NK-92 (cell line): Measurements from ENCODE around the gene S100A3.
"Not testable (repeated sequence)": the region's sequence is repeated elsewhere in the genome, so short reads cannot be mapped to it uniquely, and the experiment has no call there.

Experiments used
- DNase-seq: peaks from one replicate; lab custom pipeline; 2025; ENCODE audit not compliant: unreplicated experiment; lab: John Stamatoyannopoulos, UW

The S100A3 gene

GRCh38 chr1:153548722-153549688 lies at the start of gene S100A3:
Gene S100A3 (minus strand): TSS chr1:153549258. CDS start chr1:153548485, 773 bp downstream.
- no peak for DNase-seq

- DNase-seq = no peak
These were observed 49.5 kb upstream of the S100A3 start for GRCh38 chr1:153598309-153599172.

GRCh38 chr1:153597206-153597605 lies 48.1 kb upstream of the S100A3 start:
- DNase-seq = no peak

GRCh38 chr1:153592748-153593147 lies 43.7 kb upstream of the S100A3 start:
- DNase-seq = no peak

GRCh38 chr1:153588482-153588881 lies 39.4 kb upstream of the S100A3 start:
- DNase-seq = no peak

GRCh38 chr1:153588033-153588432 lies 39.0 kb upstream of the S100A3 start:
- DNase-seq = not testable (repeated sequence)

GRCh38 chr1:153587314-153587713 lies 38.3 kb upstream of the S100A3 start:
- no peak for DNase-seq

- DNase-seq = no peak
These were observed 37.3 kb upstream of the S100A3 start for GRCh38 chr1:153586347-153586746.

- no peak for DNase-seq
These were observed 35.9 kb upstream of the S100A3 start for GRCh38 chr1:153585006-153585405.

GRCh38 chr1:153583976-153584375 lies 34.9 kb upstream of the S100A3 start:
- DNase-seq = no peak

- not testable (repeated sequence) for DNase-seq
These were observed 34.5 kb upstream of the S100A3 start for GRCh38 chr1:153583514-153583913.

GRCh38 chr1:153582836-153583235 lies 33.8 kb upstream of the S100A3 start:
- not testable (repeated sequence) for DNase-seq

- DNase-seq = no peak
These were observed 29.9 kb upstream of the S100A3 start for GRCh38 chr1:153578936-153579335.

- no peak for DNase-seq
These were observed 29.4 kb upstream of the S100A3 start for GRCh38 chr1:153578490-153578889.

GRCh38 chr1:153577624-153578051 lies 28.6 kb upstream of the S100A3 start:
- DNase-seq = no peak

GRCh38 chr1:153577138-153577537 lies 28.1 kb upstream of the S100A3 start:
- DNase-seq = no peak

GRCh38 chr1:153575497-153575896 lies 26.4 kb upstream of the S100A3 start:
- DNase-seq = not testable (repeated sequence)

- not testable (repeated sequence) for DNase-seq
These were observed 26.0 kb upstream of the S100A3 start for GRCh38 chr1:153575081-153575491.

GRCh38 chr1:153573351-153573750 lies 24.3 kb upstream of the S100A3 start:
- no peak for DNase-seq

- DNase-seq = no peak
These were observed 23.5 kb upstream of the S100A3 start for GRCh38 chr1:153572569-153573015.

GRCh38 chr1:153571706-153572105 lies 22.6 kb upstream of the S100A3 start:
- DNase-seq = no peak
